Measurements from ENCODE around the gene SLC34A3.

Gene SLC34A3

GRCh38 chr9:137278721-137279711 is 48.3 kb downstream of the SLC34A3 start:
- DNase-seq, result no peak

- DNase-seq, result no peak
Observed at GRCh38 chr9:137279741-137280473, 49.2 kb downstream of the SLC34A3 start.

- DNase-seq, result peak; percentile 21
Observed at GRCh38 chr9:137280474-137281344, 50.0 kb downstream of the SLC34A3 start.

- DNase-seq, result no peak
Observed at GRCh38 chr9:137281345-137282116, 50.8 kb downstream of the SLC34A3 start.

All from CD4-positive, alpha-beta T cell treated with Interleukin-17A for 1 hour (primary cell).